B cell (primary cell): Measurements from ENCODE around the gene CTCFL. TPM values are rescaled to one million over a fixed set of nuclear protein-coding genes. Genes with fewer than 3 reads are reported as not detected.

Experiments
- ATAC-seq: fragments of 200-7000 bp; cut with Tn5 transposase; one replicate; pipeline ENCODE4 v1.10.0; 2021; ENCODE audit warnings: low read depth, mild to moderate bottlenecking, moderate number of reproducible peaks, moderate library complexity
- CTCF ChIA-PET: fragments of 350-600 bp; sonication (Branson Sonifier 250); formaldehyde crosslinking; loops from one replicate; lab custom pipeline; 2021; ENCODE audit warnings: antibody characterized with exemption, inconsistent platforms; lab: Charles Lee
- POLR2A ChIA-PET: fragments of 350-600 bp; sonication (Branson Sonifier 250); formaldehyde crosslinking; loops from one replicate; lab custom pipeline; 2021; ENCODE audit warnings: antibody characterized with exemption; lab: Charles Lee
- DNase-seq: peaks from one replicate; pipeline ENCODE4 v3.0.0; 2013
- H2AFZ ChIP-seq: 2 replicates; pipeline ENCODE4 v1.6.1; 2012; ENCODE audit warnings: mild to moderate bottlenecking, low read depth, low read length; ENCODE audit not compliant: insufficient read depth, poor library complexity, severe bottlenecking
- H3K27ac ChIP-seq, 2 donors: 1 replicate in 1 of 2; 2 replicates in 1 of 2; pipeline ENCODE4 v1.5.1; 2012 to 2013; ENCODE audit warnings: low read length in 2 of 2, mild to moderate bottlenecking in 2 of 2, moderate library complexity in 1 of 2
- H3K27me3 ChIP-seq, 4 experiments: fragments of 200-600 bp in 1 of 4; sonication (generic) in 1 of 4; replicated peaks in 1 of 4; 1 replicate in 2 of 4; 2 replicates in 2 of 4; pipeline versions ENCODE4 v1.6.1 to v1.7.0; 2013 to 2016; ENCODE audit warnings: low read length in 3 of 4, mild to moderate bottlenecking in 2 of 4, mixed read lengths in 1 of 4, moderate library complexity in 1 of 4; ENCODE audit not compliant: insufficient read depth in 4 of 4, control insufficient read depth in 3 of 4; ENCODE audit errors: control extremely low read depth in 1 of 4
- H3K36me3 ChIP-seq, 2 experiments: replicated peaks in 1 of 2; 1 replicate in 1 of 2; 2 replicates in 1 of 2; pipeline versions ENCODE4 v1.6.1 to v1.7.1; 2013; ENCODE audit warnings: low read length in 1 of 2; ENCODE audit not compliant: insufficient read depth in 2 of 2, control insufficient read depth in 1 of 2; ENCODE audit errors: control extremely low read depth in 1 of 2, extremely low read depth in 1 of 2
- H3K4me1 ChIP-seq, 2 donors: fragments of 200-600 bp in 1 of 2; sonication (generic) in 1 of 2; 1 replicate in 1 of 2; 2 replicates in 1 of 2; pipeline versions ENCODE4 v1.5.1 to v1.6.1; 2013 to 2017; ENCODE audit warnings: low read length in 2 of 2; ENCODE audit not compliant: control insufficient read depth in 2 of 2, insufficient read depth in 2 of 2
- H3K4me2 ChIP-seq: replicated peaks from 2 replicates; pipeline ENCODE3; 2012; ENCODE audit warnings: mild to moderate bottlenecking, low read depth, low read length; ENCODE audit not compliant: poor library complexity, severe bottlenecking
- H3K4me3 ChIP-seq, 5 experiments: fragments of 200-600 bp in 1 of 5; sonication (generic) in 1 of 5; 1 replicate in 3 of 5; 2 replicates in 2 of 5; pipeline versions ENCODE4 v1.5.1 to v1.7.0; 2011 to 2016; ENCODE audit warnings: low read length in 4 of 5, mild to moderate bottlenecking in 4 of 5, low read depth in 2 of 5, control low read depth in 1 of 5, moderate library complexity in 1 of 5; ENCODE audit not compliant: insufficient read depth in 1 of 5; ENCODE audit errors: control extremely low read depth in 1 of 5, extremely low read depth in 1 of 5
- H3K79me2 ChIP-seq: fragments of 200-600 bp; sonication (generic); one replicate; pipeline ENCODE4 v1.6.0; 2016; ENCODE audit warnings: low read length; ENCODE audit not compliant: control insufficient read depth, insufficient read depth
- H3K9ac ChIP-seq: fragments of 200-600 bp; sonication (generic); 2 replicates; pipeline ENCODE4 v1.6.1; 2017; ENCODE audit warnings: mild to moderate bottlenecking, low read length, moderate library complexity
- H3K9me3 ChIP-seq, 3 donors: one replicate each; pipeline versions ENCODE4 v1.6.1 to v1.7.1; 2013; ENCODE audit warnings: low read length in 2 of 3; ENCODE audit not compliant: control insufficient read depth in 2 of 3, insufficient read depth in 1 of 3; ENCODE audit errors: control extremely low read depth in 1 of 3
- H4K20me1 ChIP-seq: 2 replicates; pipeline ENCODE4 v1.6.0; 2012; ENCODE audit warnings: mild to moderate bottlenecking, low read length; ENCODE audit not compliant: insufficient read depth, control insufficient read depth, poor library complexity, severe bottlenecking
- H3K27ac Mint-ChIP-seq: one replicate; pipeline ENCODE4 v1.8.0; 2021; ENCODE audit warnings: mixed read lengths
- H3K27me3 Mint-ChIP-seq: one replicate; pipeline ENCODE4 v1.8.0; 2021; ENCODE audit warnings: mixed read lengths
- H3K4me1 Mint-ChIP-seq: one replicate; pipeline ENCODE4 v1.8.0; 2021; ENCODE audit warnings: mixed read lengths
- H3K4me3 Mint-ChIP-seq: one replicate; pipeline ENCODE4 v1.8.0; 2021; ENCODE audit warnings: mixed read lengths
- H3K9me3 Mint-ChIP-seq: one replicate; pipeline ENCODE4 v1.8.0; 2022; ENCODE audit warnings: mixed read lengths; ENCODE audit not compliant: insufficient read depth
- EZH2 ChIP-seq: IDR thresholded peaks from 2 replicates; pipeline ENCODE4 v1.6.1; 2012; ENCODE audit warnings: borderline replicate concordance, low read depth, mild to moderate bottlenecking, moderate library complexity, low read length; ENCODE audit not compliant: insufficient read depth, poor library complexity, severe bottlenecking
- WGBS: methylation state at CpG from one replicate; pipeline ENCODE4 v1.1.5; 2013; ENCODE audit warnings: missing lambda C conversion rate; ENCODE audit not compliant: insufficient coverage; 5-methylcytosine and 5-hydroxymethylcytosine counted together
- intact Hi-C: fragments of 100-400 bp; cut with micrococcal nuclease; formaldehyde crosslinking; loops from one replicate; pipeline ENCODE4 v1.10.0; 2022
- polyA minus RNA-seq: library from RNA; depleted of rRNA, polyadenylated mRNA; stranded (reverse); fragments of >200 nt; gene quantifications from 2 replicates; pipeline ENCODE4 v1.2.3, GENCODE V29; 2012
- polyA plus RNA-seq: library from polyadenylated mRNA; depleted of rRNA; stranded (reverse); fragments of >200 nt; gene quantifications from 2 replicates; pipeline ENCODE4 v1.2.3, GENCODE V29; 2012
- total RNA-seq, 2 donors: library from RNA; stranded (reverse); fragments of 120-200 nt in 1 of 2; gene quantifications; 1 replicate in 1 of 2; 2 replicates in 1 of 2; pipeline versions ENCODE4 v1.2.3 to v1.2.4, GENCODE V29; 2013 to 2022
- TF ChIP-seq, protein P1 (sequence below): fragments of 200-600 bp; IDR thresholded peaks from one replicate; pipeline ENCODE4 v1.8.0; 2022; ENCODE audit warnings: antibody characterized with exemption, mild to moderate bottlenecking

Gene CTCFL
- total RNA-seq = not detected in 2 replicates
- total RNA-seq (2013) = not detected
- not detected in 2 replicates for polyA plus RNA-seq
- polyA minus RNA-seq = 0.43 and 0.94 TPM in 2 replicates

GRCh38 chr20:57524511-57525176 is at the start of gene CTCFL:
Gene CTCFL, minus strand, starts transcription at chr20:57525140. Its CDS starts 935 bp downstream, at chr20:57524205.
- no peak within 1 kb of the TSS for H3K27ac ChIP-seq
- intact Hi-C loops = no loop called here
- H3K9ac ChIP-seq = no peak within 1 kb of the TSS
- no peak within 1 kb of the TSS for H3K4me3 Mint-ChIP-seq
- no peaks in the 10 kb centered on the region for H3K9me3 Mint-ChIP-seq
- ChIA-PET CTCF (no interaction called here), POLR2A (no interaction called here)
- H3K4me1 Mint-ChIP-seq = no peaks in the 10 kb centered on the region
- ATAC-seq (no peak), DNase-seq (no peak)
- no peaks in the 10 kb centered on the region for H4K20me1 ChIP-seq
- H3K27ac Mint-ChIP-seq = no peak within 1 kb of the TSS
- no peaks in the 10 kb centered on the region for H3K27me3 Mint-ChIP-seq
- H3K9me3 ChIP-seq = no peaks in the 10 kb centered on the region
- H3K79me2 ChIP-seq = no peaks in the 10 kb centered on the region
- no peaks in the 10 kb centered on the region for H3K4me1 ChIP-seq
- H3K4me2 ChIP-seq = no peak within 1 kb of the TSS
- WGBS = 91% methylated on average over 27 of the region's 43 CpGs
- no peaks in the 10 kb centered on the region for H3K27me3 ChIP-seq
- TF ChIP-seq, protein P1, sequence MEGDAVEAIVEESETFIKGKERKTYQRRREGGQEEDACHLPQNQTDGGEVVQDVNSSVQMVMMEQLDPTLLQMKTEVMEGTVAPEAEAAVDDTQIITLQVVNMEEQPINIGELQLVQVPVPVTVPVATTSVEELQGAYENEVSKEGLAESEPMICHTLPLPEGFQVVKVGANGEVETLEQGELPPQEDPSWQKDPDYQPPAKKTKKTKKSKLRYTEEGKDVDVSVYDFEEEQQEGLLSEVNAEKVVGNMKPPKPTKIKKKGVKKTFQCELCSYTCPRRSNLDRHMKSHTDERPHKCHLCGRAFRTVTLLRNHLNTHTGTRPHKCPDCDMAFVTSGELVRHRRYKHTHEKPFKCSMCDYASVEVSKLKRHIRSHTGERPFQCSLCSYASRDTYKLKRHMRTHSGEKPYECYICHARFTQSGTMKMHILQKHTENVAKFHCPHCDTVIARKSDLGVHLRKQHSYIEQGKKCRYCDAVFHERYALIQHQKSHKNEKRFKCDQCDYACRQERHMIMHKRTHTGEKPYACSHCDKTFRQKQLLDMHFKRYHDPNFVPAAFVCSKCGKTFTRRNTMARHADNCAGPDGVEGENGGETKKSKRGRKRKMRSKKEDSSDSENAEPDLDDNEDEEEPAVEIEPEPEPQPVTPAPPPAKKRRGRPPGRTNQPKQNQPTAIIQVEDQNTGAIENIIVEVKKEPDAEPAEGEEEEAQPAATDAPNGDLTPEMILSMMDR = no peak
- TF ChIP-seq EZH2 = no peak
- no peaks in the 10 kb centered on the region for H3K36me3 ChIP-seq
- H2AFZ ChIP-seq = no peak within 1 kb of the TSS
- no peak within 1 kb of the TSS for H3K4me3 ChIP-seq

GRCh38 chr20:57573894-57574293 is 49.0 kb upstream of the CTCFL start:
- DNase-seq = no peak
- Mint-ChIP-seq H3K9me3 (no peaks in the 10 kb centered on the region), H3K4me1 (no peaks in the 10 kb centered on the region), H3K27me3 (peaks cover 38% of the 10 kb centered on the region), H3K4me3 (no peak overlapping the region), H3K27ac (no peak overlapping the region)
- H3K9me3 ChIP-seq = no peaks in the 10 kb centered on the region
- no peak overlapping the region for H3K4me2 ChIP-seq
- no peaks in the 10 kb centered on the region for H3K36me3 ChIP-seq
- H3K27me3 ChIP-seq = peaks cover 0 to 31% (median 3%) of the 10 kb centered on the region in 4 experiments
- H4K20me1 ChIP-seq = no peaks in the 10 kb centered on the region
- no peaks in the 10 kb centered on the region for H3K4me1 ChIP-seq
- H3K27ac ChIP-seq = no peak overlapping the region
- POLR2A ChIA-PET = no interaction called here
- 35% methylated on average over 4 of the region's 5 CpGs for WGBS
- H3K4me3 ChIP-seq = no peak overlapping the region
- no peak overlapping the region for H2AFZ ChIP-seq
- no peak for TF ChIP-seq EZH2
- TF ChIP-seq, protein P1 = no peak
- no peaks in the 10 kb centered on the region for H3K79me2 ChIP-seq
- H3K9ac ChIP-seq = no peak overlapping the region
- no peak for ATAC-seq
- intact Hi-C loops = no loop called here
- CTCF ChIA-PET = no interaction called here
